AG09309 (cell line): ENCODE data around the gene TMEM232.
A peak's percentile ranks its signal among the peaks of the same experiment; 100 is the strongest.

Experiments used
- DNase-seq: peaks from one replicate; pipeline ENCODE4 v3.0.0-alpha.2; 2010; ENCODE audit warnings: low read depth
- H3K4me3 ChIP-seq: 2 replicates; pipeline ENCODE4 v1.5.1; 2011; ENCODE audit warnings: mild to moderate bottlenecking, low read depth, low read length, moderate library complexity; ENCODE audit not compliant: control insufficient read depth
- TF ChIP-seq, protein P1 (sequence below): IDR thresholded peaks from 2 replicates; pipeline ENCODE4 v1.5.1; 2011; ENCODE audit warnings: mild to moderate bottlenecking, low read depth, low read length, inconsistent platforms; ENCODE audit not compliant: insufficient read depth, control insufficient read depth; ENCODE audit errors: missing control alignments

TMEM232 gene

DNA sequence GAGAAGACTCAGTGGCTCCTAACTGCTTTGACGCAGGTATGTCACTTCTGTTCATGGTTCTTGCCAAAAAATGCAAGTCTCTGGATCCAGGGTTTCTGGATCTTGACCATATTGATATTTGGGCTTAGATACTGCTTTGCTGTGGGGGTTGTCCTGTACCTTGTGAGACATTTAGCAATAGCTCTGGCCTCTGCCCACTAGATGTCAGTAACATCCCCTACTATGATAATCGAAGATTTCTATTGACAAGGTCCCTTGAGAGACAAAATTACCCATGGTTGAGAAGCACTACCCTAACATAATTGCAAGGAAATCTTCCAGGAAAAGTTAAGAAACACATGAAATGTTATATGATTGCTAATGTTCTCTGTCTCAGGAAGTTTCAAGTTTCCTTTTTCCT is 285.4 kb downstream of the TMEM232 start:
- TF ChIP-seq, protein P1, sequence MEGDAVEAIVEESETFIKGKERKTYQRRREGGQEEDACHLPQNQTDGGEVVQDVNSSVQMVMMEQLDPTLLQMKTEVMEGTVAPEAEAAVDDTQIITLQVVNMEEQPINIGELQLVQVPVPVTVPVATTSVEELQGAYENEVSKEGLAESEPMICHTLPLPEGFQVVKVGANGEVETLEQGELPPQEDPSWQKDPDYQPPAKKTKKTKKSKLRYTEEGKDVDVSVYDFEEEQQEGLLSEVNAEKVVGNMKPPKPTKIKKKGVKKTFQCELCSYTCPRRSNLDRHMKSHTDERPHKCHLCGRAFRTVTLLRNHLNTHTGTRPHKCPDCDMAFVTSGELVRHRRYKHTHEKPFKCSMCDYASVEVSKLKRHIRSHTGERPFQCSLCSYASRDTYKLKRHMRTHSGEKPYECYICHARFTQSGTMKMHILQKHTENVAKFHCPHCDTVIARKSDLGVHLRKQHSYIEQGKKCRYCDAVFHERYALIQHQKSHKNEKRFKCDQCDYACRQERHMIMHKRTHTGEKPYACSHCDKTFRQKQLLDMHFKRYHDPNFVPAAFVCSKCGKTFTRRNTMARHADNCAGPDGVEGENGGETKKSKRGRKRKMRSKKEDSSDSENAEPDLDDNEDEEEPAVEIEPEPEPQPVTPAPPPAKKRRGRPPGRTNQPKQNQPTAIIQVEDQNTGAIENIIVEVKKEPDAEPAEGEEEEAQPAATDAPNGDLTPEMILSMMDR, result peak; percentile 65
- peak; percentile 24 for DNase-seq
- no peak overlapping the region for H3K4me3 ChIP-seq

DNA sequence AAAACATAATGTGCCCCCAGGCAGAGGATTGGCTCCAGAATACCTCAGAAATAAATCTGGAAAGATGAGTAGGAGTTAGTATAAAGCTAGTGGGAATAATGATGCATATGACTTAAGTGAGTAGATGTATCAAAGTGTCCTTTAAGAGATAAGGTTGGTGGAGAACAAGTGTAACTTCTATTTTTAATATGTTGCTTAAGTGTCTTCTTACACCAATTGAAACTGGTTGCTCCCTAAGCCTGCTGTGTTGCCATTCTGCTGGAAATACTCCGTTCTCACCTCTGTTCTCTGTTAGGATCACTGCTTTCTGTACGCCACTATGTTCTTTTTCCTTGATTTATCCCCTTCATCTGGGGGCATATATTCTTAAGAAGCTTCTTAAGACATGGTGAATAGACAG is 286.4 kb downstream of the TMEM232 start:
- no peak overlapping the region for H3K4me3 ChIP-seq
- DNase-seq, result no peak
- TF ChIP-seq, protein P1, result no peak

DNA sequence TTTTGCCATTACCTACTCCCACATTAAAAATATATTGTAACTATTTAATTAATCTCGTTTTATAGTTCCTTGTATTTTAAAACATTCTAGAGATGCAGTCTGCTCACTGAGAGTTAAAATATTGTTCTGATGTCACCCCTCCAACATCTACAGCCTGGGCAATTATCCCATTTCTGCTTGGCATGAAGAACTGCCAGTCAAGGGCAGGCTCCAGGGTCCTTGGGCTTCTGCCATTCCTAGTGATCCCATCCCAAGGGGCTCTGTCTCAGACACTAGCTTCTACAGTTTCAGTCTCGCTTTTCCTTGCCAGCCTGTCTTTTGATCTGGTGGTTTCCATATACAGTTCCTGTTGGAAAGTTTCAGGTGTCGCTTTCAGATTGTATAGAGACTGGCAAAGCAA is 287.2 kb downstream of the TMEM232 start:
- TF ChIP-seq, protein P1, result no peak
- no peak for DNase-seq
- H3K4me3 ChIP-seq, result no peak overlapping the region

DNA sequence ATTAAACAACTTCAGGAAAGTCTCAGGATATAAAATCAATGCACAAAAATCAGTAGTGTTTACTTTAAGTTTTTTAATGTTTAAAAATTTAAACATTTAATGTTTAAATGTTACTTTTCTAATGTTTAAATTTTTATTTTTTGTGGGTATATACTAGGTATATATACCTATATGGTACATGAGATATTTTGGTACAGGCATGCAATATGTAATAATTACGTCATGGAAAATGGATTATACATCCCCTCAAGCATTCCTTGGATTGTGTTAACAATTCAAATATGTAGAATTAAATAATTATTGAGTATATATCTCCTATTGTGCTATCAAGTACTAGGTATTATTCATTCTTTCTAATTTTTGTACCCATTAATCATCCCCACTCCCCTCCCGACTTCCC is 291.3 kb downstream of the TMEM232 start:
- DNase-seq, result no peak
- no peak overlapping the region for H3K4me3 ChIP-seq
- TF ChIP-seq, protein P1, result no peak

DNA sequence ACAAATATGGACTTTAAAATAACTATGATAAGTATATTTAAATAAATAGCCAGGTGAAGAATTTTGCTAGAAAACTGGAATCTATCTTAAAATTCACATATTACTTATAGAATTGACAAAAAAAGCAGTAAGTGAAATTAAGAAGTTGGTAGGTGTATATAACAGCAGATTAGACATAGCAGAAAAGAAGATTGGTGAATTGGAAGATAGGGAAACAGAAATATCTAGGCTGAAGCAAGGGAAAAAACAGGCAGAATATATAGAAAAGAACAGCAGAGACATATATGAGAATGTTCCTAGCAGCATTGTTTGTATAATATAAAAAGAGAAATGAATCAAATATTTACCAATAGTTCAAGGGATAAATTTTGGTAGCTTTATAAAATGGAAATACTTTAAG is 294.9 kb downstream of the TMEM232 start:
- TF ChIP-seq, protein P1, result no peak
- H3K4me3 ChIP-seq, result no peak overlapping the region
- no peak for DNase-seq

DNA sequence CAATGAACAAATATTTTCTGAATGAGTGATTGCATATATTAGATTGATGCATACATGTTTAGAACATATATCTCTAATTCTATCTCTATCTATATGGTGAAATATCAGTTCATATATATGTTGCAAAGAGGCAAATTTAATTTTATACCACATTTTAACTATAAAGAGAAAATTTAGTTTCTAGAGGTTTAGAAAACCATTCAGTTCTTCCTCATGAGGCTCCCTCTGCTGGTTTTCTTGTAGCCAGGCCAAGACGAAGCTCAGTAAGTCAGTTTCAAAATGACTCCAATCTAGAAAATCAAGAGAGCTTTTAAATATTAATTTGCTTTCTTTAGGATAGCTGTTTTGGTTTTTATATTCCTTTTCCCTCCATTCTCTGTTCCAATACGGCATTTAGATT is 312.1 kb downstream of the TMEM232 start:
- DNase-seq, result no peak
- TF ChIP-seq, protein P1, result peak; percentile 63
- no peak overlapping the region for H3K4me3 ChIP-seq

DNA sequence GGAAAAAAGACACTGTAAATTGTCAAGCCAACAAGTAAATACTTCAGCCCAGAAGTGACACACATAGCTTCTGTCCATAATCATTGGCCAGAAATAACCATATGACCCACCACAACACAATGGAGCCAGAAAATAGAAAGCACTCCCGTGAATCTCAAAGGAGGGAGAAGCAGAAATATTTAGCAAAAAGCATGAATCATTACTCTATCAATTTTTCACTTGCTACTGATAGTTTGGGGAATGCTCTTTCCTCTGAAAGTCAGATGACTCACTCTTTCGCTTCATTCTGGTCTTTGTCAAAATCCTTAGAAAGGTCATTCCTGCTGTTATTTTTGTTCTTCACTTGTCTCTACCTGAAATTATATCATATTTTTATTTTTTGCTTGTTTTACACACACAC is 312.6 kb downstream of the TMEM232 start:
- H3K4me3 ChIP-seq, result no peak overlapping the region
- TF ChIP-seq, protein P1, result no peak
- no peak for DNase-seq
